OCI-LY3 (cell line): ENCODE data around the gene WDHD1.

Experiments
- CTCF ChIP-seq: fragments of 200-600, 300-600 bp; sonication (generic); IDR thresholded peaks from 2 replicates; pipeline ENCODE4 v1.5.1; 2014; ENCODE audit warnings: antibody characterized with exemption, low read length, low read depth
- EZH2phosphoT487 ChIP-seq: fragments of 200-600 bp; shearing (Covaris generic); IDR thresholded peaks from 2 replicates; pipeline ENCODE4 v1.6.1; 2018; ENCODE audit warnings: antibody characterized with exemption, mixed run types, low read depth

- TF ChIP-seq CTCF: no peak
- no peak for TF ChIP-seq EZH2phosphoT487
Observed at GRCh38 chr14:54920052-54920451, 106.8 kb downstream of the WDHD1 start.
